ENCODE data around the gene DNA2.

DNA2 gene

DNA sequence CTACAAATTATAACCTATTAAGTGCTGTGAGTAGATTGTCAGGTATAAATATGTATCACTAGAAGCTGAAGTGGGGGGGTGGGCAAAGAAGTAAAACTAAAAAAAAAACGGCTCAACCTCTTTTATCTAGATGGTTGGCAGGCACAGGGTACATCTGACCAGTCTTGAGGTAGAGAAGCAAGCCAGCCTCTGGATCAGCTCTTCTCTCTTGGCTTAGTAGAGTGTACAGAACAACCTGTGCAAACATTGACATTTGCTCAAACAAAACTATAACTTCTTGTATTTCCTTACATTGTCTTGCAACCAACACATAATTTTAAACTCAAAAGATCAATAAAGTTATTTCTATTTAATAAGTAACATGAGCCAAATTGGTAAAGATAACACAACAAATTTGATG, 25.6 kb downstream of the DNA2 start:
- DNase-seq: no peak

DNA sequence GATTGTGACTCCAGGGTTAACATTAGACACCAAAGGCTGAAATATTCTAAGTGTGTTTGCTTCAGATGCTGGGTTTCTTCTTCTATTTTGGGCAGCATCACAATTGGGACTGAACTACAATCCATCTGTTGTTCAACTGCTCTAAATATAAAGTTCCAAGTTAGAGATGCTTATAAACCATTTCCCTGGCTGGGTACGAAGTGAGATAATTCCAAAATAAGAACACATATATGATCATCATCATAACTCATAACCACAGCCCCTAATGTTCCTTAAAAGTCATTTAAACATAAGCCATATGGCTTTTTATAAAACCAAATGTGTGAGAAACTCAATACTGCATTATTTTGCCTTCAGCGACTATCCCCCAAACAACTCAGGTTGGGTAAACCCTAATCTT, 28.8 kb downstream of the DNA2 start:
- no peak for DNase-seq

DNA sequence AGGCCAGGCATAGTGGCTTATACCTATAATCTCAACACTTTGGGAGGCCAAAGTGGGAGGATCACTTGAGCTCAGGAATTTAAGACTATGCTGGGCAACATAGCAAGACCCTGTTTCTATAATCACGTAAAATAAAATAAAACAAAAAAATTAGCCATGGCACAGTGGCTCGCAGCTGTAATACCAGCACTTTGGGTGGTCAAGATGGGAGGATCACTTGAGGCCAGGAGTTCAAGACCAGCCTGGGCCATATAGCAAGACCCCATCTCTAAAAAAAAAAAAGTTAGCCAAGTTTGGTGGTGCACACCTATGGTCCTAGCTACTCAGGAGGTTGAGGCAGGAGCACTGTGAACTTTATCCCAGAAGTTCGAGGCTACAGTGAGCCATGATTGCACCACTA, 30.9 kb downstream of the DNA2 start:
- no peak for DNase-seq

DNA sequence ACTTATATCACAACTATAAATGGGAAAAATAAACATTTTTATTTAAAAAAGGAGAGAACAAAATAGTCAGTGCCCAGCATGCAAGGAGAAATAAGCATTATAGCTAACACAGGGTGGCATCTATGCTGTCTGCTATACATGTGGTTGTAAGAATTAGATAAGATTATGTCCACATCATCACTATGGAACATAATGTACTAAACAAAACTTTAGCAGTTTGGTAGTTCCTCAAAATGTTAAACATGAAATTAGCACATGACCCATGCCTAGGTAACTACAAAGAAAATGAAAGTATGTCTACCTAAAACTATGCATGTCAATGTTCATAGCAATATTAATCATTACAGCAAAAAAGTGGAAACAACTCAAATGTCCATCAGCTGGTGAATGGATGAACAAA, 36.0 kb downstream of the DNA2 start:
- no peak for DNase-seq

DNA sequence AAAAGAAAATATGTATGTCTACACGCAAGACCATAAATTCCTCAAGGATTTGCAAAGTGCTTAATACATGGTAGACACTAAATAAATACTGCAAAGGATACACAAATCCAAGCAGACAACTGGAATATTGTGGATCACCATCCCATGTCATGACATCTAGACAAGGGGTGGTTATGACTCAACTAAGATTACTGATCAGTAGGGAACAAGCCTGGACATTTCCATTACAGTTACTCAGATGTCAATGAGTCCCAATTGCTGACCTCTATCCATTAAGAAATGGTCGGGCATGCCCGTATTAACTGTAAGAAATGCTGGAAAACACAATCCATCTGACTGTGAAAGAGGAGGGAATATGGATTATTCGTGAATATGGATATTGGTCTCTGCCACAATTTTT, 37.1 kb downstream of the DNA2 start:
- DNase-seq: no peak

DNA sequence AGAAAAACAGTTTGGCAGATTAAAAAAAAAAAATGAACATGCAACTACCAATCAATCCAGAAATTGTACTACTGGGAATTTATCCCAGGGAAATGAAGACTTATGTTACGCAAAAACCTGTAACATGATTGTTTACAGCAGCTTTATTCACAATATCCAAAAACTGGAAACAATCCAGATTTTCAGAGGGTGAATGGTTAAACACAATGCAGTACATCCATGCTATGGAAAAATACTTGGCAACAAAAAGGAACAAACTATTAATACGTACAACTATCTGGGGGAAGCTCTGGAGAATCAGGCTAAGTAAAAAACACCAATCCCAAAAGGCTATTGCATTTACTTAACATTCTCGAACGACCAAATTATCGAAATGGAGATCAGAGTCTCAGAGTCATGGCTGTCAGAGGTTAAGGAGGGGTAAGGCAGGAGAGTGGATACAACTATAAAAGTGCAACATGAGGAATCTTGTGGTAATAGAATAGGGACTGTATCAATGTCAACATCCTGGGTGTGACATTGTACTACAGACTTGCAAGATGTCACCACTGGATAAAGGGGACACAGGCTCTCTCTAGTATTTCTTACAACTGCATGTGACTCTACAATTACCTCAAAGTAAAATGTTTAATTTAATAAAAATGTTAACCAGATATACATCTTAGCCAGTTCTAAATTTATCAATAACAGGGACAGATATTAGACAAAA, 43.2 kb downstream of the DNA2 start:
- no peak for DNase-seq

DNA sequence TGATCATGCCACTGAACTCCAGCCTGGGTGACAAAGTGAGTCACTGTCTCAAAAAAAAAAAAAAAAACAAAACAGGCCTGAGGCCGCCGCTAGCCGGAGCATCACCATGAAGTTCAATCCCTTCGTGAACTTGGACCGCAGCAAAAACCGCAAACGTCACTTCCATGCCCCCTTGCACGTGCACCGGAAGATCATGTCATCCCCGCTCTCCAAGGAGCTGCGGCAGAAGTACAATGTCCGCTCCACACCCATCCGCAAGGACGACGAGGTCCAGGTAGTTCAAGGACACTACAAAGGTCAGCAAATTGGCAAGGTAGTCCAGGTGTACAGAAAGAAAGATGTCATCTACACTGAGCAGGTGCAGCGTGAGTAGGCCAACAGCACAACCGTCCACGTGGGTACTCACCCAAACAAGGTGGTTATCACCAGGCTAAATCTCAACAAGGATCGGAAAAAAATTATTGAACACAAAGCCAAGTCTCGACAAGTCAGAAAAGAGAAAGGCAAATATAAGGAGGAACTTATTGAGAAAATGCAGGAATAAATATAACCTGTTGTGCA, 47.2 kb downstream of the DNA2 start:
- DNase-seq: no peak

DNA sequence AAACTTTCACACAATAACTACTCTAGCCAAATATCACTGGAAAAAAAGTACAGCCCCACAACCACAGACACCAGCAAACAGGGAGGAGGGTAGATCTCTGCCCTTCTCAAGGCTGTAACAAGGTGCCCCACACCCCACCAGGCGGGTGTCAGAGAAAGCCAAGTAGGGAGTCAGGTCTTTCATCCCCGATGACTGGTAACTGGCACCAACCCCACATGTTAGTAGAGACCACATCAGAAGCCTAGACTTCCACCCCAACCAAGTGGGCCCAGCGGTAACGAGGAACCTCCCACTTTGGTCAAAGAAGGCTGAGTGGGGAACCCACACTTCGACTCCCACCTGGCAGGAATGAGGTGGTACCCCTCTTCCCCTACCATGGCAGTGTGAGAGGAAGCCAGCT, 48.3 kb downstream of the DNA2 start:
- no peak for DNase-seq

DNA sequence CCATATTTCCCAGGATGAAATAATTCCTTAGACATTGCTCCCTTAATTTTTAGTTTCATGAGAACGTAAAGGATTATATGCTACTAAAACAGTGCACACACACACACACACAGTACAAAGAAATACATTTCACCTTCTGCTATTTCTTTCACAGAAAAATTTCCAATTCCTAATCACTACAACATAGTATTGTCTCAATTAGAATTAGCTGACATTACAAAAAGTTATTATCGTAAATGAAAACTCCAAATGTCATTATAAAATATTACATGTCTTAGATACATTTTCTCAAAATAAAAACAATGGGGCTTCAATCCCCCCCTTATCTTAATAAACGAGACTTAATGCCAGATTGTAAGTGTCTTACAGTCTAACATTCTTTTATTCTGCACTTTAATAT, 52.4 kb downstream of the DNA2 start:
- DNase-seq: no peak

DNA sequence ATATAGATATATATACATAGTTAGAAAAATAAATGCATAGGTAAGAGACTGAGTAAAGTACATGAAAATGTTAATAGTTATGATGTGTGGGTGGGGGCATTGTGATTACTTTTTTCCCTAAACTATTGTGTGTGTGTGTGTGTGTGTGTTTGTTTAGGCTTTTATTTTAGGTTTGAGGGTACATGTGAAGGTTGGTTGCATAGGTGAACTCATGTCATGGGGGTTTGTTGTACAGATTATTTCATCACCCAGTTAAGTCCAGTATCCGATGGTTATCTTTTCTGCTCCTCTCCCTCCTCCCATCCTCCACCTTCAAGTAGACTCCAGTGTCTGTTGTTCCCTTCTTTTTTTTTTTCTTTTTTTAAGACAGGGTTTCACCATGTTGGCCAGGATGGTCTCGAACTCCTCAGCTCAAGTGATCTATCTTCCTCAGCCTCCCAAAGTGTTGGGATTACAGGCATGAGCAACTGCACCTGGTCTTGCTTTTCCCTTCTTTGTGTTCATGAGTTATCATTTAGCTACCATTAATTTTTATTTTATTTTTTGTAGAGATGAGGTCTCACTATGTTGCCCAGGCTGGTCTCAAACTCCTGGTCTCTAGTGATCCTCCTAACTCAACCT, 62.8 kb downstream of the DNA2 start:
- DNase-seq: no peak

DNA sequence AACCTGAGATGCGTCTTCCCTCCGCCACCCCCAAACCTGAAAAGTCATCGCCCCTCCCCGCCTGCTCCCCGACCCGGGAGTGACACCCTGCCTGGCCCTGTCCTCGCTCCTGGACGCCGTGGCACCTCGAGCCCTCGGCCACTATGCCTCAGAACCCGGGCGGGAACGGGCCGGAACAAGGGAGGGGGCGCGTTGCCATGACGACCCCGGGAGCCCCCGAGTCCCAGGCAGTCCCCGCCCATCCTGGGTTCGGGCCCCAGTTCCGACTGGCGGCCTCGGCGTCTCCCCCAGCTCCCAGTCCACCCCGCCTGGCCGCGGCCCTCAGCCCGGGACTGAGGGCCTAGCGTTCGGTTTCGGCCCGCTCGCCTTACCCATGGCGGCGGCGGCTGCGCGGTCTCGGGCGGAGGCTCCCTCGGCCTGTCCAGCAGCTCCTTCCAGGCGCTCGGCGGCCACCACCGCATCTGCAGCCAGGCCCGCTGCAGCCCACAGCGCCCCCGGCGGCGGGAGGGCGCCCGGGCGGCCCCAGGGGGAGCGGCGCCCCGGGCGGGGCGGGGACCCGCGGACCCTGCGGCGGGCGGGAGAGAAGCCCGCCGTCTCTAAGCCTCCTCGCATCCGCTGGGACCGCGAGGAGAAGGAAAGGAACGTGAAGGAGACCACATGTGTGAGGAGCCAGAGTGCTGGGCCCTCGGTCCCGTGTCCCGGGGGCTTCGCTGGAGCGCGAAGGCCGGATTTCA, 64.8 kb downstream of the DNA2 start, which contains the start of gene RUFY2:
Gene RUFY2 (minus strand): TSS at position 463 of the 734 bp plus-strand sequence. CDS start 88 bp downstream, at position 375.
- DNase-seq: peak; percentile 21

DNA sequence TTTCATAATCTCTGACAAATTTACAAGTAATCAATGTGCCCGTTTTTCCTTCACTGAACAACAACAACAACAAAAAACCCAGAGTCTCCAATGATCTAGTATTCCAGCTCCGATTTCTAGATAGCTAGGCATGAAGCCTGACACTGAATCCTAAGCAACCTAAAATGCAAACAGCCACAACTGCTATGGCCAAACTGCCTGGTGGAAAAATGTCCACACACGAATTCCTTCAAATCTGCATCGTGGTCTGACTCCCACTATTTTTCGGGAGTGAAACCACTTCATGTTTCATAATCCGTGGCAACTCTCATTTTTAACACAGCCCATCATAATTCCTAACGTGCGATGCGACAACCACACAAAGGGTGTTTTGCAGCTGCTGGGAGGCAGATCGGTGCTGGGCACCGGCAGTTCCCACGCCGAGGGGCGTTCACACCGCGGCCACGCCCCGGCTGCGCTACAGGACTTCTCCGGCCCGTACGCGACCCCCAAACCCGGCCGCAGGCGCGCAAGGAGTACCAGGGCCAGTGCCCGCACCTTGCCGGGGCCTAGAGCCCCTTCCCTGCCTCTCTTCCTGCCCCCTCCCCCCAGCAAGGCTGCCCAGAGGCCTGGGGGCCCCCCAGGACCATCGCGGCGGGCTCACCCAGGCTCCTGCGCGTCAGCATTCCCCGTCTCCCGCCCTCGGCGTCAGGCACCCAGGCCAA, 65.5 kb downstream of the DNA2 start:
- DNase-seq: no peak

DNA sequence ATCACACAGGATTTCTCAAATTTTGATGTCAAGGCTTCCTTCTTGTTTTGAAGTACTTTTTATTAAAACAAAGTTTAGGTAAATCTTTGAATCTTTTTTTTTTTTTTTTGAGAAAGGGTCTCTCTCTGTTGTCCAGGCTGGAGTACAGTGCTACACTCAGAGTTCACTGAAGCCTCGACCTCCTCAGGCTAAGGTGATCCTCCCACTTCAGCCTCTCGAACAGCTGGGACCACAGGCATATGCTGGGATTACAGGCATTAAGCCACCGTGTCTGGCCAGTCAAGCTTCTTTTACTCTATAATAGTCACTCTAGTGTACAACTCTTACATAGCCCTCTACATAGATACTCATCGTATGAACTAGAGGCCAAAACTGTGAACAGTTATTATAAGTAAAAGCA, 68.1 kb downstream of the DNA2 start:
- DNase-seq: no peak

DNA sequence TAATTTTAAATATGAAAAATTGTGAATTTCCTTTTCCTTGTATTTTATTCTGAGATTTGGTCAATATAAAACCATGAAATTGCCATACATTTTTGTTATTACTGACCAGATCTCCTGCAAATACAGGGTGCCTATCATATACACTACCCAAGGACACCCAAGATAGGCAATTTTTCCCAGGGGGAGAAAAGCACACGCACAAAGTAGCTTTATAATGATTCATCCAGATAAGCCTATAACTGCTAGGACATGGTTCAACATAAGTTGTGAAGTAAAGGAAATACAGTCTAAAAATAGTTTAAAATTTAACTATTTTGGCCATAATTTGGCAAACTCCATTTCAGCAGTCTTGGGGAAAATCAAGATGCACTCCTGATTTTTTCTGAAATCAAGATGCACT, 69.5 kb downstream of the DNA2 start:
- no peak for DNase-seq

DNA sequence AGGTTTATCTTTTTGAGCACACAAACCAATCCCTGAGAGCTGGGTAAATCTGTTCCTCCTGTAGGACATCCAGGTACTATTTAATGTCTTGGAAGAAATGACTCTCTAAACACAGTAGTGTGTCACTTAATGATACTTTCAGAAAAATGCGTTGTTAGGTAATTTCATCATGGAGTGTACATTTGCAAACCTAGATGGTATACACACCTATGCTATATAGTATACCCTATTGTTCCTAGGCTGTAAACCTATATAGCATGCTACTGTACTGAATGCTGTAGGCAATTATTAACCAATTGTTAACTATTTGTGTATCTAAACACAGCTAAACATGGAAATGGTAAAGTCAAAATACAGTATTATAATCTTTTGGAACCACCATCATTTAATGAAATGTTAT, 74.8 kb downstream of the DNA2 start:
- no peak for DNase-seq

DNA sequence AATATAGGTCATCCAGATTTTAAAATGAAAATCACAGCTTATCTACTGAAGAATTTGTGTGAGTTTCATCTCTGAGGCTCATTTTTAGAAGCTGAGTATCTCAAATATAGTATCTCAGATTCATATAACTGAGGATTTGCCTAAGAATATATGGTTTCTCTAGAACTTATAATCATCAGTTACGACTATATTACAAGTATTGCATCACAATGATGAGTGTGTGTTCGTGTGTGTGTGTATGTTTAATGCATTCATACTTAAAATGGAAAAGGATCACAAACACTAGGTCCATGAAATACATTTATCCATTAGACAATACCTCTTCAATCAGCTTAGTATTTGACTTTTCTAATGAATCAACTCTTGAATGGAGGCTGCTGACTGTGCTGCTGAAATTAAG, 86.0 kb downstream of the DNA2 start:
- no peak for DNase-seq

DNA sequence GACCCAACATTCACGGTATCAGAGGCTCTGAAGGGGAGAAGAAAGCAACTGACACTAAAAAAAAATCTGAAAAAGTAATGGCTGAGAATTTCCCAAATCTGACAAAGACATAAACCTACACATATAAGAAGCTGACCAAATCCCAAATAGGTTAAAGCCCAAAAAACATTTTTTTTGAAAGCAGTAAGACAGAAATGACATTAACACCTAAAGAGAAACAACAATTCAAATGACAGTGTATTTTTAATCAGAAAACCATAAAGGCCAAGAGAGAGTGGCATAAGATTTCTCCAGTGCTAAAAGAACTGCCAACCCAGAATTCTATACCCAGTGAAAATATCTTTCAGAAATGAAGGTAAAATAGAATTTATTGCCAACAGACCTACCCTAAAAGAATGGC, 100.2 kb downstream of the DNA2 start:
- DNase-seq: no peak

DNA sequence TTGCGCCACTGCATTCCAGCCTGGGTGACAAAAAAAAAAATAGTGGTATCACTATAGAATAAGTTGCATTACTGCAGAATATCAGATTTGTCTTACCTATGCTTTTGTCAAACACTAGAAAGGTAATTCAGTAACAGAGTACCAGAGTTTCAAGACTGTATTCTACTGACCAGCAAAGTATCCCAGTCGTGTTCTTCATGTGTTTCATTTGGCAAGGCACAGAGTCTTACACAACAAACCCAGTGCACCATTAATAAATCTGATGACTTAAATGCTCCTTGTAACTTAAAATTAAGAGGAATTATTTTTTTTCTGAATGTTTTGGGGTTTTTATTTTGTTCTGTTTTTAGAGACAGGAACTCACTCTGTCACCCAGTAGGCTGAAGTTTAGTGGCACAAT, 104.7 kb downstream of the DNA2 start:
- DNase-seq: no peak

DNA sequence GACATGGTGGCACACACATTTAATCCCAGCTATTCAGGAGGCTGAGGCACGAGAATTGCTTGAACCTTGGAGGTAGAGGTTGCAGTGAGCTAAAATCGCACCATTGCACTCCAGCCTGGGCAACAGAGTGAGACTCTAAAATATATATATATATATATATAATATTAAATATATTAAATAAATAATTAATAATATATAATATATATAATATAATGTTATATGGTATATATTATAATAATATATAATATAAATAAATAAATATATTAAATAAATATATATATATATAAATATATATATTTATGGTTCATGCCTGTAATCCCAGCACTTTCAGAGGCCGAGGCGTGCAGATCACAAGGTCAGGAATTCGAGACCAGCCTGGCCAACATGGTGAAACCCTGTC, 105.2 kb downstream of the DNA2 start:
- DNase-seq: no peak

DNA sequence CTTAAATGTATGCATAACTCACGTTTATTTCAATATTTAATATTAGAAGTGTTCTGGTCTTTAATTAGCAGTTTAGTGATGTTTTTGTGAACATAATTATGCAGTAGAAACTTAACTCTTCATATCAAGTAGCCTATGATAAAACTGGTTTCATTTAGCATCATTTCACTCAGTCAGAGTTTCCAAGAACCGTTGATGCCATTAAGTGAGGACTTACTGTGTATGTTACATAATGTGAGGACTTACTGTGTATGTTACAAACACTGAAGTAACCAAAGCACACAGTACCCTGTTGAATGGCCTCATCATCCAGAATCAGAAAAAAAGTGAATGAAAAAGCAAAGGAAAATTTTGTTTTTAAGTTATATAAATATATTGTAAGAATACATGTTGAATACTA, 106.2 kb downstream of the DNA2 start:
- no peak for DNase-seq

DNA sequence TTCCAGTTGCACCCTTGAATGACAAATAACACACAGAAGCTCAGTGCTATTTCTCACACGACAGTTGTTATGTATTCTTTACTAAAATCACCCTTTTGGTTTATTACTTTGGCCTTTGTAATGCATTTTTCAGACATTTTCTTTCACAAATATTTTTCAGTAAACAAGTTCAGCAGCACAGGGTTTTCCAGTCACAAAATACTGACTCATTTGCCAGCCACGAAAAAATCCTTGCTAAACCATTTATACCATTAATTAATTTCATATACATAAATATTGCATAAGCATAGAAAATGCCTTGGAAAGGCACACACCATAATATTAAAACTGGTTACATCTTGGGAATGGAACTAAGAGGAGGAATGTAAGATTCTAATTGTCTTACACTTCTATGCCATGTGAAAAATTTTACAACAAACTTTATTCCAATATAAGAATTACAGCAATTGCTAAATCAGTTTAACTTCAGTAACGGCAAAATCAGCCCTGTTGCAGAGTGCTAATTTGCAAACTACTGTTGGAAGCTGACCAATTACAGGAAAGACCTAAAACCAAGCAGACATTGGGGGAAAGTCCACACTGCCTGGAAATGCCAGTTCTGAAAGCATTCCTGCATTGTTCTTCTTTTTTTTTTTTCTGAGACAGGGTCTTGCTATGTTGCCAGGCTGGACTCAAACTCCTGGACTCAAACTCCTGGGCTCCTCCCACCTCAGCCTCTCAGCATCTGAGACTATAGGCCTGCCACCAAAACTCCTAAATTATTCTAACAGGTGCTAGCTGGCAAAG, 107.5 kb downstream of the DNA2 start:
- no peak for DNase-seq

Data from NCI-H2029 (cell line).